GM21447 (cell line): Measurements from ENCODE around the gene RANBP10.

Experiments
- ATAC-seq: cut with Tn5 transposase; IDR thresholded peaks from one replicate; pipeline ENCODE4 v1.9.1; 2021; ENCODE audit not compliant: unreplicated experiment

RANBP10 gene

GRCh38 chr16:67828651-67829050 lies 22.3 kb upstream of the RANBP10 start:
- no peak for ATAC-seq

GRCh38 chr16:67825906-67826305 lies 19.5 kb upstream of the RANBP10 start:
- ATAC-seq: no peak

GRCh38 chr16:67825119-67825518 lies 18.8 kb upstream of the RANBP10 start:
- ATAC-seq: no peak

GRCh38 chr16:67822511-67822910 lies 16.2 kb upstream of the RANBP10 start:
- no peak for ATAC-seq

GRCh38 chr16:67820608-67821259 lies 14.4 kb upstream of the RANBP10 start:
- ATAC-seq: no peak

GRCh38 chr16:67814567-67814966 lies 8.2 kb upstream of the RANBP10 start:
- no peak for ATAC-seq

GRCh38 chr16:67811899-67812298 lies 5.5 kb upstream of the RANBP10 start:
- no peak for ATAC-seq

GRCh38 chr16:67807148-67807682 lies 855 bp upstream of the RANBP10 start:
- ATAC-seq: no peak

GRCh38 chr16:67805718-67806427 lies 487 bp downstream of the RANBP10 start:
- ATAC-seq: peak; percentile 1

GRCh38 chr16:67804853-67805542 lies 1.4 kb downstream of the RANBP10 start:
- no peak for ATAC-seq

GRCh38 chr16:67803894-67804293 lies 2.5 kb downstream of the RANBP10 start:
- no peak for ATAC-seq

- ATAC-seq: no peak
Measured at GRCh38 chr16:67801883-67802282, 4.5 kb downstream of the RANBP10 start.

- no peak for ATAC-seq
Measured at GRCh38 chr16:67801241-67801640, 5.1 kb downstream of the RANBP10 start.

GRCh38 chr16:67800338-67800926 lies 5.9 kb downstream of the RANBP10 start:
- no peak for ATAC-seq

- no peak for ATAC-seq
Measured at GRCh38 chr16:67796099-67796718, 10.2 kb downstream of the RANBP10 start.

GRCh38 chr16:67790071-67790470 lies 16.3 kb downstream of the RANBP10 start:
- ATAC-seq: no peak

- ATAC-seq: no peak
Measured at GRCh38 chr16:67786491-67786890, 19.9 kb downstream of the RANBP10 start.

- no peak for ATAC-seq
Measured at GRCh38 chr16:67783353-67783725, 23.0 kb downstream of the RANBP10 start.

GRCh38 chr16:67782567-67783352 lies 23.6 kb downstream of the RANBP10 start:
- ATAC-seq: no peak

GRCh38 chr16:67781565-67781921 lies 24.8 kb downstream of the RANBP10 start:
- ATAC-seq: no peak
